DMS79 (cell line): ENCODE data around the gene TPSB2.
"Not testable (repeated sequence)": the region's sequence is repeated elsewhere in the genome, so short reads cannot be mapped to it uniquely, and the experiment has no call there.

Experiments
- DNase-seq: peaks from one replicate; lab custom pipeline; 2025; lab: John Stamatoyannopoulos, UW

The TPSB2 gene

GRCh38 chr16:1261131-1261892, 31.3 kb upstream of the TPSB2 start:
- no peak for DNase-seq

GRCh38 chr16:1260101-1260680, 30.2 kb upstream of the TPSB2 start:
- DNase-seq = no peak

GRCh38 chr16:1259760-1260068, 29.7 kb upstream of the TPSB2 start:
- no peak for DNase-seq

- DNase-seq = no peak
These were observed 29.1 kb upstream of the TPSB2 start for GRCh38 chr16:1258906-1259759.

- no peak for DNase-seq
These were observed 28.2 kb upstream of the TPSB2 start for GRCh38 chr16:1258225-1258600.

GRCh38 chr16:1257561-1258224, 27.7 kb upstream of the TPSB2 start:
- DNase-seq = no peak

- DNase-seq = no peak
These were observed 26.9 kb upstream of the TPSB2 start for GRCh38 chr16:1256874-1257322.

- DNase-seq = not testable (repeated sequence)
These were observed 26.4 kb upstream of the TPSB2 start for GRCh38 chr16:1256296-1256873.

- DNase-seq = not testable (repeated sequence)
These were observed 25.5 kb upstream of the TPSB2 start, which contains the start of gene TPSD1 for GRCh38 chr16:1255276-1256122. Gene TPSD1, plus strand, starts transcription at chr16:1256069. Its CDS starts 212 bp downstream, at chr16:1256281.

GRCh38 chr16:1254821-1255220, 24.8 kb upstream of the TPSB2 start:
- not testable (repeated sequence) for DNase-seq

- DNase-seq = not testable (repeated sequence)
These were observed 23.8 kb upstream of the TPSB2 start for GRCh38 chr16:1253701-1254364.

GRCh38 chr16:1249031-1249755, 19.2 kb upstream of the TPSB2 start:
- DNase-seq = not testable (repeated sequence)

- not testable (repeated sequence) for DNase-seq
These were observed 18.0 kb upstream of the TPSB2 start for GRCh38 chr16:1247903-1248537.

GRCh38 chr16:1245452-1246020, 15.6 kb upstream of the TPSB2 start:
- DNase-seq = no peak

GRCh38 chr16:1244881-1245280, 14.9 kb upstream of the TPSB2 start:
- no peak for DNase-seq

- DNase-seq = not testable (repeated sequence)
These were observed 14.2 kb upstream of the TPSB2 start for GRCh38 chr16:1243907-1244850.

- DNase-seq = not testable (repeated sequence)
These were observed 13.4 kb upstream of the TPSB2 start for GRCh38 chr16:1243363-1243762.

- DNase-seq = not testable (repeated sequence)
These were observed 11.1 kb upstream of the TPSB2 start for GRCh38 chr16:1241081-1241480.
